Measurements from ENCODE around the gene ATXN7L1.

Gene ATXN7L1

GRCh38 chr7:105829681-105830322 is 46.6 kb downstream of the ATXN7L1 start:
- Histone ChIP-seq H3K4me3 (ENCODE audit: low read length) (no peak overlapping the region), H3K4me1 (ENCODE audit: control insufficient read depth, insufficient read depth, low read length) (no peaks in the 10 kb centered on the region), H3K27me3 (ENCODE audit: control insufficient read depth, insufficient read depth, low read length) (no peaks in the 10 kb centered on the region), H3K27ac (ENCODE audit: low read length) (no peak overlapping the region), H3K36me3 (ENCODE audit: control insufficient read depth, insufficient read depth, low read length) (no peaks in the 10 kb centered on the region), H3K9me3 (ENCODE audit: control insufficient read depth, insufficient read depth, low read length) (no peaks in the 10 kb centered on the region)
- DNase-seq (ENCODE audit: low read depth, low spot score) = no peak
- WGBS (ENCODE audit: insufficient coverage, insufficient read length) = no CpG with 5 or more reads among the region's 5 CpGs

- WGBS (ENCODE audit: insufficient coverage, insufficient read length) = no CpG with 5 or more reads among the region's 2 CpGs
- no peaks in the 10 kb centered on the region for H3K36me3 ChIP-seq (ENCODE audit: control insufficient read depth, insufficient read depth, low read length)
- H3K4me3 ChIP-seq (ENCODE audit: low read length) = no peak overlapping the region
- H3K4me1 ChIP-seq (ENCODE audit: control insufficient read depth, insufficient read depth, low read length) = no peaks in the 10 kb centered on the region
- DNase-seq (ENCODE audit: low read depth, low spot score) = no peak
- H3K27me3 ChIP-seq (ENCODE audit: control insufficient read depth, insufficient read depth, low read length) = no peaks in the 10 kb centered on the region
- no peak overlapping the region for H3K27ac ChIP-seq (ENCODE audit: low read length)
- H3K9me3 ChIP-seq (ENCODE audit: control insufficient read depth, insufficient read depth, low read length) = no peaks in the 10 kb centered on the region
These were observed 48.3 kb downstream of the ATXN7L1 start for GRCh38 chr7:105828141-105828540.

- Histone ChIP-seq H3K4me3 (ENCODE audit: low read length) (no peak overlapping the region), H3K27me3 (ENCODE audit: control insufficient read depth, insufficient read depth, low read length) (no peaks in the 10 kb centered on the region), H3K27ac (ENCODE audit: low read length) (no peak overlapping the region), H3K9me3 (ENCODE audit: control insufficient read depth, insufficient read depth, low read length) (no peaks in the 10 kb centered on the region), H3K36me3 (ENCODE audit: control insufficient read depth, insufficient read depth, low read length) (no peaks in the 10 kb centered on the region), H3K4me1 (ENCODE audit: control insufficient read depth, insufficient read depth, low read length) (no peaks in the 10 kb centered on the region)
- DNase-seq (ENCODE audit: low read depth, low spot score) = no peak
- no CpG with 5 or more reads among the region's 7 CpGs for WGBS (ENCODE audit: insufficient coverage, insufficient read length)
These were observed 49.1 kb downstream of the ATXN7L1 start for GRCh38 chr7:105827151-105827875.

GRCh38 chr7:105826143-105826542 is 50.3 kb downstream of the ATXN7L1 start:
- DNase-seq (ENCODE audit: low read depth, low spot score) = no peak
- Histone ChIP-seq H3K9me3 (ENCODE audit: control insufficient read depth, insufficient read depth, low read length) (no peaks in the 10 kb centered on the region), H3K4me3 (ENCODE audit: low read length) (no peak overlapping the region), H3K27me3 (ENCODE audit: control insufficient read depth, insufficient read depth, low read length) (no peaks in the 10 kb centered on the region), H3K36me3 (ENCODE audit: control insufficient read depth, insufficient read depth, low read length) (no peaks in the 10 kb centered on the region), H3K4me1 (ENCODE audit: control insufficient read depth, insufficient read depth, low read length) (no peaks in the 10 kb centered on the region), H3K27ac (ENCODE audit: low read length) (no peak overlapping the region)

- DNase-seq (ENCODE audit: low read depth, low spot score) = no peak
- Histone ChIP-seq H3K27me3 (ENCODE audit: control insufficient read depth, insufficient read depth, low read length) (no peaks in the 10 kb centered on the region), H3K9me3 (ENCODE audit: control insufficient read depth, insufficient read depth, low read length) (no peaks in the 10 kb centered on the region), H3K4me3 (ENCODE audit: low read length) (no peak overlapping the region), H3K36me3 (ENCODE audit: control insufficient read depth, insufficient read depth, low read length) (no peaks in the 10 kb centered on the region), H3K4me1 (ENCODE audit: control insufficient read depth, insufficient read depth, low read length) (no peaks in the 10 kb centered on the region), H3K27ac (ENCODE audit: low read length) (no peak overlapping the region)
- no CpG with 5 or more reads among the region's 1 CpG for WGBS (ENCODE audit: insufficient coverage, insufficient read length)
These were observed 51.0 kb downstream of the ATXN7L1 start for GRCh38 chr7:105825371-105825770.

GRCh38 chr7:105822806-105823205 is 53.6 kb downstream of the ATXN7L1 start:
- H3K36me3 ChIP-seq (ENCODE audit: control insufficient read depth, insufficient read depth, low read length) = no peaks in the 10 kb centered on the region
- whole genome bisulfite sequencing (ENCODE audit: insufficient coverage, insufficient read length) = no CpG with 5 or more reads among the region's 1 CpG
- no peak overlapping the region for H3K27ac ChIP-seq (ENCODE audit: low read length)
- H3K4me1 ChIP-seq (ENCODE audit: control insufficient read depth, insufficient read depth, low read length) = no peaks in the 10 kb centered on the region
- no peaks in the 10 kb centered on the region for H3K9me3 ChIP-seq (ENCODE audit: control insufficient read depth, insufficient read depth, low read length)
- no peak overlapping the region for H3K4me3 ChIP-seq (ENCODE audit: low read length)
- DNase-seq (ENCODE audit: low read depth, low spot score) = no peak
- no peaks in the 10 kb centered on the region for H3K27me3 ChIP-seq (ENCODE audit: control insufficient read depth, insufficient read depth, low read length)

- H3K4me3 ChIP-seq (ENCODE audit: low read length) = no peak overlapping the region; the same call in 1 of the 2 replicates
- no peaks in the 10 kb centered on the region for H3K9me3 ChIP-seq (ENCODE audit: control insufficient read depth, insufficient read depth, low read length)
- H3K27me3 ChIP-seq (ENCODE audit: control insufficient read depth, insufficient read depth, low read length) = no peaks in the 10 kb centered on the region
- H3K36me3 ChIP-seq (ENCODE audit: control insufficient read depth, insufficient read depth, low read length) = no peaks in the 10 kb centered on the region
- no peak for DNase-seq (ENCODE audit: low read depth, low spot score)
- H3K27ac ChIP-seq (ENCODE audit: low read length) = no peak overlapping the region
- no CpG with 5 or more reads among the region's 4 CpGs for WGBS (ENCODE audit: insufficient coverage, insufficient read length)
- H3K4me1 ChIP-seq (ENCODE audit: control insufficient read depth, insufficient read depth, low read length) = no peaks in the 10 kb centered on the region
These were observed 54.9 kb downstream of the ATXN7L1 start for GRCh38 chr7:105821527-105821926.

GRCh38 chr7:105820363-105821066 is 55.9 kb downstream of the ATXN7L1 start:
- H3K9me3 ChIP-seq (ENCODE audit: control insufficient read depth, insufficient read depth, low read length) = no peaks in the 10 kb centered on the region
- no peaks in the 10 kb centered on the region for H3K4me1 ChIP-seq (ENCODE audit: control insufficient read depth, insufficient read depth, low read length)
- WGBS (ENCODE audit: insufficient coverage, insufficient read length) = no CpG with 5 or more reads among the region's 5 CpGs
- H3K4me3 ChIP-seq (ENCODE audit: low read length) = no peak overlapping the region
- H3K27me3 ChIP-seq (ENCODE audit: control insufficient read depth, insufficient read depth, low read length) = no peaks in the 10 kb centered on the region
- no peaks in the 10 kb centered on the region for H3K36me3 ChIP-seq (ENCODE audit: control insufficient read depth, insufficient read depth, low read length)
- no peak for DNase-seq (ENCODE audit: low read depth, low spot score)
- no peak overlapping the region for H3K27ac ChIP-seq (ENCODE audit: low read length)

GRCh38 chr7:105819559-105819958 is 56.8 kb downstream of the ATXN7L1 start:
- WGBS (ENCODE audit: insufficient coverage, insufficient read length) = no CpG with 5 or more reads among the region's 18 CpGs
- Histone ChIP-seq H3K27me3 (ENCODE audit: control insufficient read depth, insufficient read depth, low read length) (no peaks in the 10 kb centered on the region), H3K4me3 (ENCODE audit: low read length) (no peak overlapping the region), H3K9me3 (ENCODE audit: control insufficient read depth, insufficient read depth, low read length) (no peaks in the 10 kb centered on the region), H3K27ac (ENCODE audit: low read length) (no peak overlapping the region), H3K36me3 (ENCODE audit: control insufficient read depth, insufficient read depth, low read length) (no peaks in the 10 kb centered on the region), H3K4me1 (ENCODE audit: control insufficient read depth, insufficient read depth, low read length) (no peaks in the 10 kb centered on the region)
- no peak for DNase-seq (ENCODE audit: low read depth, low spot score)

GRCh38 chr7:105816954-105817615 is 59.3 kb downstream of the ATXN7L1 start:
- no peak for DNase-seq (ENCODE audit: low read depth, low spot score)
- no peak overlapping the region for H3K27ac ChIP-seq (ENCODE audit: low read length)
- no peaks in the 10 kb centered on the region for H3K36me3 ChIP-seq (ENCODE audit: control insufficient read depth, insufficient read depth, low read length)
- H3K4me1 ChIP-seq (ENCODE audit: control insufficient read depth, insufficient read depth, low read length) = no peaks in the 10 kb centered on the region
- H3K4me3 ChIP-seq (ENCODE audit: low read length) = no peak overlapping the region
- H3K27me3 ChIP-seq (ENCODE audit: control insufficient read depth, insufficient read depth, low read length) = no peaks in the 10 kb centered on the region
- H3K9me3 ChIP-seq (ENCODE audit: control insufficient read depth, insufficient read depth, low read length) = no peaks in the 10 kb centered on the region
- WGBS (ENCODE audit: insufficient coverage, insufficient read length) = no CpG with 5 or more reads among the region's 6 CpGs
